Measurements from ENCODE around the gene PLXDC1. TPM values are rescaled to one million over a fixed set of nuclear protein-coding genes. Genes with fewer than 3 reads are reported as not detected.

PLXDC1 gene
- total and polyA plus RNA-seq, 2 of the 8 experiments (the other 6 are each of a cell fraction or from before 2014, with no cell fraction given) = 4.1 to 14.6 TPM

DNA sequence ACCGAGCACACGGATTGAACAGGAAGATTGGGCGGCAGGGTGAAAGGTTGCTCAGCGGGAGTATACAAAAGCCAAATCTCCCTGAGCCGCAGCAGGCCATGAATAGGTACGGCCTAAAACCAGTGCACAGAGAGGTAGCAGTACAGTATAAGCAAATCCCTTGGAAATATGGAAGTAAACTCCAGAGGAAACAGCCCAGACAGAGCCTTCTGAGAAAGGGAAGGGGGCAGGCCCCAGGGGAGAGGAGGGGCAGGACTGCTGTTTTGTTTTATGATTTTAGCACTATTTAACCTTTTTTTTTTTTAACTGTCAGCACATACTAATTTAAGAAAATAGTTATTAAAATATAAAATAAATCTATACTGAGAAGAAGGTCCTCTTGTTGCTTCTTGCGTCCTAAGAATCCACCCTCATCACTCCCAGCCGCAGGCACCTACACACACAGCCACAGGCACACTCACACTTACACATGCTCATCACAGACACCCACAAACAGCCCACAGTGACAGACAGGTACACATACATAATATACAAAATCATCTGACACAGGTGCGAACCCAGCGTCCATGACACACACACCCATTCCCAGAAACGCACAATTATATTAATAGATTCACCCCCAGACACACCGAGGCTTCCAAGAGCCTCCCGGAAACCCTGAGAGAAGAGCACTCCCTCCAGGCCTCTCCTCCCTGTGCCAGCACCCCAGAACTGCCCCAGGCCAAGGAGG is 12.8 kb downstream of the PLXDC1 start (continued):
- TF ChIP-seq KDM4A (IDR thresholded peaks at IDR 0.05; ENCODE audit: low read depth, low read length, severe bottlenecking) (no peak), RXRA (IDR thresholded peaks at IDR 0.05; ENCODE audit: insufficient read depth, low read depth, low read length) (no peak)

All from H1 (cell line).